Measurements from ENCODE around the gene F11.

Gene F11

DNA sequence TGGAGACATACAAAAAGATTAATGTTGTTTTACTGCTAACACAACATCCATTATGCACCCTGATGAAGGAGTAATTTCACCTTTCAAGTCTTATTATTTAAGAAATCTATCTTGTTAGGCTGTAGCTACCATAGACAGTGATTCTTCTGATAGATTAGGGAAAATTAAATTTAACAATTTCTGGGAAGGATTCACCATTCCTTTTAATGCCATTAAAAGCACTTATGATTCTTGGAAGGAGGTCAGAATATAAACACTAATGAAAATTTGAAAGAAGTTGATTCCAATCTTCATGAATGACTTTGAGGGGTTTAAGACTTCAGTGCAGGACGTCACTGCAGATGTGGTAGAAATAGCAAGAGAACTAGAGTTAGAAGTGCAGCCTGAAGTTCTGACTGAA lies 69.8 kb downstream of the F11 start:
- FAIRE-seq (no peak), DNase-seq (ENCODE audit: insufficient read length, low spot score) (no peak)

More for the DNA sequence above, 69.8 kb downstream of the F11 start:
- TF ChIP-seq, protein P1, sequence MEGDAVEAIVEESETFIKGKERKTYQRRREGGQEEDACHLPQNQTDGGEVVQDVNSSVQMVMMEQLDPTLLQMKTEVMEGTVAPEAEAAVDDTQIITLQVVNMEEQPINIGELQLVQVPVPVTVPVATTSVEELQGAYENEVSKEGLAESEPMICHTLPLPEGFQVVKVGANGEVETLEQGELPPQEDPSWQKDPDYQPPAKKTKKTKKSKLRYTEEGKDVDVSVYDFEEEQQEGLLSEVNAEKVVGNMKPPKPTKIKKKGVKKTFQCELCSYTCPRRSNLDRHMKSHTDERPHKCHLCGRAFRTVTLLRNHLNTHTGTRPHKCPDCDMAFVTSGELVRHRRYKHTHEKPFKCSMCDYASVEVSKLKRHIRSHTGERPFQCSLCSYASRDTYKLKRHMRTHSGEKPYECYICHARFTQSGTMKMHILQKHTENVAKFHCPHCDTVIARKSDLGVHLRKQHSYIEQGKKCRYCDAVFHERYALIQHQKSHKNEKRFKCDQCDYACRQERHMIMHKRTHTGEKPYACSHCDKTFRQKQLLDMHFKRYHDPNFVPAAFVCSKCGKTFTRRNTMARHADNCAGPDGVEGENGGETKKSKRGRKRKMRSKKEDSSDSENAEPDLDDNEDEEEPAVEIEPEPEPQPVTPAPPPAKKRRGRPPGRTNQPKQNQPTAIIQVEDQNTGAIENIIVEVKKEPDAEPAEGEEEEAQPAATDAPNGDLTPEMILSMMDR (IDR thresholded peaks at IDR 0.05; ENCODE audit: insufficient read depth, missing control alignments) = no peak
